ENCODE measurements around the gene STX10. TPM values are rescaled to one million over a fixed set of nuclear protein-coding genes. Genes with fewer than 3 reads are reported as not detected.

STX10 gene
- total RNA-seq, 2 donors from 2014 or later: 30.8 to 83.4 TPM

DNA sequence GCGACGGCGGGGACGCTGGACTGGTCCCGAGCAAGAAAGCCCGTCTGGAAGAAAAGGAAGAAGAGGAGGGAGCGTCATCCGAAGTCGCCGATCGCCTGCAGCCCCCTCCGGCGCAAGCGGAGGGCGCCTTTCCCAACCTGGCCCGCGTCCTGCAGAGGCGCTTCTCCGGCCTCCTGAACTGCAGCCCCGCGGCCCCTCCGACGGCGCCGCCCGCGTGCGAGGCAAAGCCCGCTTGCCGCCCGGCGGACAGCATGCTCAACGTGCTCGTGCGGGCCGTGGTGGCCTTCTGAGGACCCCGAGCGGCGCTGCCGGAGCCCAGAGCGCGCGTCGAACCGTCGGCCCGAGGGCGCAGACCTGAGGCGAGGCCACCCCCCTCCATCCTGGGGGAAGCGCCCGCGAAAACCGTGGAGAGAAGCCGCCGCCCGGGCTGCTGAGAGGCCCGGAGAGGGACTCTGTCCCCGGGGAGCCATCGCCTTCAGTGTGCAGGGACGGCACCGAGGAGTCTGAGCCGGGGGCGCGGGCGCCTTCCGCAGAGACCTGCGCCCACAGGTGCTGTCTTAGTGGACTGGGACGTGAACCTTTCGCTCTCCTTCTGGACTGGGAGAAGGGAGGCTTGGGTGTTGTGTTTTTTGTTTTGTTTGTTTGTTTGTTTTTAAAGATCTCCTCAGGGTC, 3.5 kb upstream of the STX10 start:
- H3K4me1 ChIP-seq (ENCODE audit: control insufficient read depth in 1 of 2, low read depth in 2 of 2): peaks cover 7 to 26% of the 10 kb centered on the region in 2 donors

DNA sequence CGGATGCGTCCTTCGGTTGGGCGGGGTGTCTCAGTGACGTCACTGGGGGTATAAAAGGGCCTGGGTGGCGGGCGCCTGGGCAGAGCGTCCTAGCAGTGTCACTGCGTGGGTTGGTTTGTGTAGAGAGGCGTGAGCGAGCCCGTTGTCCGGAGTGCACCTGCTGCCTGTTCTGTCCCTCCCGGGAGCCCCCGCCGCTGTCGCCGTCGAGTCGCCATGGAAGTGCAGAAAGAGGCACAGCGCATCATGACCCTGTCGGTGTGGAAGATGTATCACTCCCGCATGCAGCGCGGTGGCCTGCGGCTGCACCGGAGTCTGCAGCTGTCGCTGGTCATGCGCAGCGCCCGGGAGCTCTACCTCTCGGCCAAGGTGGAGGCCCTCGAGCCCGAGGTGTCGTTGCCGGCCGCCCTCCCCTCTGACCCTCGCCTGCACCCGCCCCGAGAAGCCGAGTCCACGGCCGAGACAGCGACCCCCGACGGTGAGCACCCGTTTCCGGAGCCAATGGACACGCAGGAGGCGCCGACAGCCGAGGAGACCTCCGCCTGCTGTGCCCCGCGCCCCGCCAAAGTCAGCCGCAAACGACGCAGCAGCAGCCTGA, 2.9 kb upstream of the STX10 start:
- H3K9me3 ChIP-seq: no peaks in the 10 kb centered on the region
- TF ChIP-seq, protein P1, sequence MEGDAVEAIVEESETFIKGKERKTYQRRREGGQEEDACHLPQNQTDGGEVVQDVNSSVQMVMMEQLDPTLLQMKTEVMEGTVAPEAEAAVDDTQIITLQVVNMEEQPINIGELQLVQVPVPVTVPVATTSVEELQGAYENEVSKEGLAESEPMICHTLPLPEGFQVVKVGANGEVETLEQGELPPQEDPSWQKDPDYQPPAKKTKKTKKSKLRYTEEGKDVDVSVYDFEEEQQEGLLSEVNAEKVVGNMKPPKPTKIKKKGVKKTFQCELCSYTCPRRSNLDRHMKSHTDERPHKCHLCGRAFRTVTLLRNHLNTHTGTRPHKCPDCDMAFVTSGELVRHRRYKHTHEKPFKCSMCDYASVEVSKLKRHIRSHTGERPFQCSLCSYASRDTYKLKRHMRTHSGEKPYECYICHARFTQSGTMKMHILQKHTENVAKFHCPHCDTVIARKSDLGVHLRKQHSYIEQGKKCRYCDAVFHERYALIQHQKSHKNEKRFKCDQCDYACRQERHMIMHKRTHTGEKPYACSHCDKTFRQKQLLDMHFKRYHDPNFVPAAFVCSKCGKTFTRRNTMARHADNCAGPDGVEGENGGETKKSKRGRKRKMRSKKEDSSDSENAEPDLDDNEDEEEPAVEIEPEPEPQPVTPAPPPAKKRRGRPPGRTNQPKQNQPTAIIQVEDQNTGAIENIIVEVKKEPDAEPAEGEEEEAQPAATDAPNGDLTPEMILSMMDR (IDR thresholded peaks at IDR 0.05): no peak
- H3K4me3 ChIP-seq: peak overlapping the region; percentile 100
- H3K4me1 ChIP-seq (ENCODE audit: control insufficient read depth in 1 of 2, low read depth in 2 of 2): peaks cover 13 to 32% of the 10 kb centered on the region in 2 donors
- no peaks in the 10 kb centered on the region for H3K27me3 ChIP-seq (replicated peaks; ENCODE audit: insufficient read depth)
- H3K36me3 ChIP-seq: no peaks in the 10 kb centered on the region
- peak; percentile 87 for DNase-seq (ENCODE audit: low spot score)
- H3K27ac ChIP-seq: peak overlapping the region; percentile 99 to 100
- peak; percentile 11 for ATAC-seq (ENCODE audit: insufficient number of reproducible peaks, low FRiP score, low read depth)

More for the DNA sequence above, 3.5 kb upstream of the STX10 start:
- DNase-seq (ENCODE audit: low spot score) (no peak), ATAC-seq (ENCODE audit: insufficient number of reproducible peaks, low FRiP score, low read depth) (no peak)
- H3K4me3 ChIP-seq: peak overlapping the region; percentile 100
- H3K27me3 ChIP-seq (replicated peaks; ENCODE audit: insufficient read depth): no peaks in the 10 kb centered on the region
- TF ChIP-seq, protein P1 (IDR thresholded peaks at IDR 0.05): no peak
- H3K27ac ChIP-seq: peak overlapping the region; percentile 99 to 100
- no peaks in the 10 kb centered on the region for H3K9me3 ChIP-seq
- no peaks in the 10 kb centered on the region for H3K36me3 ChIP-seq

DNA sequence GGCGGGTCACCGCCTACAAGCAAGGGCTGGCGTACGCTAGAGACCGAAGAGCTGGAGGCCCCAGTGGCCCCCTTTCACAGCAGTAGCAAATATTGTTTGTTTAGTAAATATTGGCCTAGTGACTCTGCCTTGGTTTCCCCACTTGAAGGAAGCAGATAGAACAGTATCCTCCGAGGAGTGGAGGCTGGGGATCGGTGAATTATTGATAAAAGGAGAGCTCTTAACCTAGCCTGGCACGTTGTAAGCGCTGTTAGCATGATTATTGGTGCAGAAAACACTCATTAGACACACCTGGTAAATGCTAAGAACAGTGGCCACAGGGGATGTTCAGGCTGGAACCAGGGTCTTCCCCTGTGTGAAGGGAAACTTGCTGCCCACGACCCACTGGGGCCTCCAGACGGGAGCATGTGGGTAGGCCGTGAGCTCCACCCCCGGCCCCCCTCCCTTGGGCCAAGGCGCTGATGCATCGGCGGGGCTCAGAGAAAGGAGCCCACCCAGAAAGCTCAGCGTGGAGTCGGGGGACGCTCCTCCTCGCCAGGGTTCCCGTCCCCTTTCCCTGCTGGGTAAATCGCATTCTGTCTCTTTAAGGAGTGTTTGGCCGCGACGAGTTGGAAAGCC, 2.3 kb upstream of the STX10 start:
- H3K4me1 ChIP-seq (ENCODE audit: control insufficient read depth in 1 of 2, low read depth in 2 of 2): peaks cover 16 to 36% of the 10 kb centered on the region in 2 donors
- ATAC-seq (ENCODE audit: insufficient number of reproducible peaks, low FRiP score, low read depth): no peak
- DNase-seq (ENCODE audit: low spot score): no peak
- H3K9me3 ChIP-seq: no peaks in the 10 kb centered on the region
- no peaks in the 10 kb centered on the region for H3K36me3 ChIP-seq
- no peaks in the 10 kb centered on the region for H3K27me3 ChIP-seq (replicated peaks; ENCODE audit: insufficient read depth)
- H3K4me3 ChIP-seq: peak overlapping the region; percentile 100
- TF ChIP-seq, protein P1 (IDR thresholded peaks at IDR 0.05): no peak
- H3K27ac ChIP-seq: peak overlapping the region; percentile 99 to 100

DNA sequence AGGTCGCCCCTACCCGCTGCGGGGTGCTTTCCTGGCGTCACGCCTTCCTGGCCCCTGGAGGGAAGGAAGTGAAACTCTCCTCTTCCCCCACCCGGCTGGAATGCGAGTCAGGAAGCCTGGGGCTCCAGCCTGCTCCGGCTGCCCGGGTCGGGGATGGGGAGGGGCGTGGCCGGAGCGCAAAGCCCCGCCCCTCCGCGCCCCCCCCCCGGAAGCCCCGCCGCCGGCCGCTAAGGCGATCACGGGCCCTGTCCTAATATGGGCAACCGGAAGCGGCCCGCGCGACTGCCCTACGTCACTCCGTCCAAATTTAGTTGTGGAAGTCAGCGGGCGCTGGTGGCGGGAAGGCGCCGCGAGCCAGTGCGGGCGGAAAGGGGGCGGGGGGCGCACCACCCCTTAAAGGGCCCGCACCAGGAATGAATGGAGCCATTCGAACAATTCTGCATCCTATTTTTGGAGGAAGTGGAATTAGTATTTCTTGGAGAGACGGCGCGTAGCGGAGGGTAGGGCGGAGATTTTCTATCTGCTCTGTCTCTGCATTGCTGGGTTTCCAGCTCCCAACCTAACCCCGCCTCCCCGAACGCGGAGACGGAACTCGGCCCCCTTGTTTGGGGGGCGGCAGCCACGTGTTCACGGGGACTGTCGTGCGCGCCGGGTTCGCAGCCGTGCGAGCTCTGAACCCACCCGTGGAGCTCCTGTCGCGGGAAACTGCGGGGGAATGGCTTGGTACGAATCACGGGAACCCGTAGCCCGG, 1.6 kb upstream of the STX10 start:
- peak; percentile 89 for DNase-seq (ENCODE audit: low spot score)
- Histone ChIP-seq H3K27me3 (replicated peaks; ENCODE audit: insufficient read depth) (no peaks in the 10 kb centered on the region), H3K9me3 (no peaks in the 10 kb centered on the region), H3K36me3 (no peaks in the 10 kb centered on the region), H3K4me3 (peak overlapping the region; percentile 100), H3K4me1 (ENCODE audit: control insufficient read depth in 1 of 2, low read depth in 2 of 2) (peaks cover 20 to 36% of the 10 kb centered on the region in 2 donors), H3K27ac (peak overlapping the region; percentile 100)
- peak; percentile 51 for ATAC-seq (ENCODE audit: insufficient number of reproducible peaks, low FRiP score, low read depth)
- TF ChIP-seq, protein P1 (IDR thresholded peaks at IDR 0.05): peak; percentile 15

Measured in thoracic aorta (tissue), 2 donors.